TTC549 (cell line): Measurements from ENCODE around the gene GAS2.

ENCODE experiments used
- FAIRE-seq: peaks from 2 replicates; lab custom pipeline; 2012; peaks lifted over from hg19 to GRCh38; lab: Jason Lieb, UNC

The GAS2 gene

DNA sequence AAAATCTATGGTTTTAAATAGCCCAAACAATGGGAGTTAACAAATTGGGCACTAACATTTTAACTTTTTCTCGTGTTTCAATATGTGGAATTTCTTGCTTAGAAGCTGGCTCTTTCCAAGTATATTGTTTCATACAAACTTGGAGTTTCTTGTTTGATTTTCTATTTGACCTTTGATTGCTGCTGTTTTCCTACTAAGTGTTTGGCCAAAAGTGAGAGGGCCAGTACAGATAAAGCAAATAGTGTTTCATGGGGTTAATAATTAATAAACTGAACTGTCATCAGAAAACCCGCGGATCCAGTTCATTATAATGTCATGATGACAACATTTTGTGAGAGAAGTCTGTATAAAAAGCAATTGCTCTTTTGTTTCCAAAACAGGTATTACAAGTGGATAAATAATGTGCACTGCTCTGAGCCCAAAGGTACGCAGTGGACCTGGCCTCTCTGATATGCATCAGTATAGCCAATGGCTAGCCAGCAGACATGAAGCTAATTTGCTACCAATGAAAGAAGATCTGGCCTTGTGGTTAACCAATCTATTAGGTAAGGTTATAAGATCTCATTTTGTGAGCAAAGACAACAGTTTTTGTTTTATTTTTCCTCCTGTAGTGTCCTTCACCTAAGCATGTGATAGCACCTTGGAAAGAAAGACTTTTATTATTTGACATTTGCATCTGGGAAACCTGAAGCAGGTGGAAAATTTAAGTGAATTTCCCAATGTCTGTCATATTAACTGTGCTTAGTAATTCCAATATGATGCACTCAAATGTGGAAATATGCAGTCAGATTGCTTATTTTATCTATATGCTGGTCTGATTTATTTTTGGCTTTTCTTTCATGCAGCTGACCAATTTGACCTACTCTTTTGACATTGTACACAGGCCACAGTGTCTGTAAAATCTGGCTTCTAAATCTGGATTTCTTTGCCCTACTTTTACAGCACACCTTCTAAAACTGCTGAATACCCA lies 8.3 kb downstream of the GAS2 start:
- FAIRE-seq, result no peak

DNA sequence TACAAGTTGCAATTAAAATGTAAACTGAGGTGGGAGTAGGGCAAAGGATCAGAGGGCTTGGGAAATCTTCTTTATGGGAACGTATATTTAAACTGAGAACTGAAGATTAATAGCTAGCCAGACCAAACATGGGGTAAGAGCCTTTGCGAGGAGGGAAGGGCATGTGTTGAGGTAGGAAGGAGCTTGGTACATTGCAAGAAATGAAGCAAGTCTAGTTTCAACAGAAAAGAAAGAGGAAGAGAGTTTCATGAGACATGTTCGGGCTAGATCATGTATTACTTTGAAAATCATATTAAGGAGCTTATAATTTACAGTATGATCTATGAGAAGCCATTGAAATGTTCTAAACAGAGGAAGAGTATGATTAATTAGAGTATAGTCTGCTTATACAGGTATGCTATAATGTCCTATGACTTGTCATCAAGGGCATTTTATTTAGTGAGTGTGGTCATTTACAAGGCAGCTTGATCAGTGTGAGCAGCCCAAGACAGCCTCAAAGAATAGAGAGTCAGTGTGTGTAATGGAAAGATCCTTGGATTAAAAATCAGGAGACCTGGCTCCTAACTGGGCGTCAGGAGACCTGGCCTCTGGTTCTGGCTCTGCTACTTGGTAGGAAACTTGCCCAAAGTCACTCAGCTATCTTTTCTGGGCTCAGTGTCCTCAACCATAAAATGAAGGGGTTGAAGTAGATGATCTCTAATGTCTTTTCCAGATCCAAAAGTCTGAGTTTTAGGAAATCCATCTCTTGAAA lies 10.9 kb downstream of the GAS2 start:
- FAIRE-seq, result no peak

DNA sequence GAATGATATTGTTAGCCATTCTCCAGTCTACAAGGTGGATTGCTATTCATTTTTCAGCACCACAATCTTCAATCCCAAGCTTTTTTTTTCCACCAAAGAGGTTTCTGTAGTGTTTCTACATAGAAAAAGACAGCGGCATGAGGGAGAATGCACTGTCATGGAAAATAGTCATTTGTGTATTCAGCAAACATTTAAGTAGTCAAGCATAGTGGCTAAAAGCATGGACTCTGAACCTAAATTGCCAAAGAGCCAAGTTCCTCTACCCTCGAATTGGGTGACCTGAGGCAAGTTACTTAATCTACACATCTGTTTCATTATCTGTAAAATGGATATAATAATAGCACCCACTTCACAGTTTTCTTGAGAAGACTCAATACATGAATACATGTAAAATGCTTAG lies 14.2 kb downstream of the GAS2 start:
- FAIRE-seq, result no peak

DNA sequence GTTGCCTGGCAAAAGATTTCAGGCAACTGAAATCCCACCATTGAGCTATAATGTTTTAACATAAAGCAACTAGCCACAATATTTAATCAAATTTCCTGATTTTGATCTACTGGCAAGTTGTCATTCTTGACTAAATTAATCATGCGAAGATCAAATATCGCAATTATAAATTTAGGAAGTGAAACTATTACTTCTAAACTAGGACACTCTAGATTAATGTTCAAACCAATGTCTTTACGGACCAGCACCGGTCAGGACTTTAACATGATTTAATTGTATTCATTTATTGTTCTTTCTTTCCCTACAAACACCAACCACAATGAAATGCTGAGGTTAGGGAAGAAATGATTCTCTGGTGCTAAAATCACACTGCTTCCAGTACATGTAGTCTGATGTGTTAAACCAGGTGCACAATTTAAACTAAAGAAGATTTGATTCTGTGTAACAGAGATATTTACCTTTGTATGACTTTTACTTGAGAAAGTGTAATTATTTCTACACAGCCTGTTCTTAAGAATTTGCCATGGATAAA lies 14.9 kb downstream of the GAS2 start:
- FAIRE-seq, result no peak

DNA sequence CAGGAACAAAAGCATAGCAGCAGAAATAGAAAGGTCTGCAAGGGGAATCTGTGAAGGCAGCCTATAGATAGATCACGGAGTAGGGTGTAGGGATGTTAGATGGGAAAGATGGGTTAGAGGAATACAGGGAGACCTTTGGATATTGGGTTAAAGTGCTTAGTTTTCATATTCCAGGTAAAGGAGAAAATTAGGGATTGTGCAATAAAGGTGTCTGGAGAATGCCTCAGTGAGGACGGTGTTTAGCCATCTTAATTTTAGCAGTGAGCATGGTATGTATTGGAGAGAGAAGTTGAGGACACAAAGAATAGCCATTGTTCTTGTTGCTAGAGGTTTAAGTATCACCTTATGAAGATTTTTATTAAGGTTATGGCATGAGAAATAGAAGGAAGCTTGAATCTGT lies 17.7 kb downstream of the GAS2 start:
- no peak for FAIRE-seq

DNA sequence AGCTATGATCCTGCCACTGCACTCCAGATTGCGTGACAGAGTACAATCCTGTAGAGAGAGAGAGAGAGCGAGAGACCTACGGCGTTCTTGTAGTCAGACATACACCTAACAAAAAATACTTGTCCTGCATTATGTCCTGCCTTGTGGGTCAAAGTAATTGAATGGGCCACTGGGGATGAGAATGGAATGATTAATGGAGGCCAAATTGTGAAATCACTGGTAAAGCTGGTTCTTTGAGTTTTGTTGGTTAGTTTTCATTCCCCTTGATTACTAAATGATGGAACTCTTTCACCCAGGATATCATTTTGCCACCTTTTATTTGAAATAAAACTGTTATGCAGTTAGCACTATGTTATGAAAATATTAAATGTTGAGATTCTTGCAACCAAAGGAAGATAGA lies 18.7 kb downstream of the GAS2 start:
- FAIRE-seq, result no peak

DNA sequence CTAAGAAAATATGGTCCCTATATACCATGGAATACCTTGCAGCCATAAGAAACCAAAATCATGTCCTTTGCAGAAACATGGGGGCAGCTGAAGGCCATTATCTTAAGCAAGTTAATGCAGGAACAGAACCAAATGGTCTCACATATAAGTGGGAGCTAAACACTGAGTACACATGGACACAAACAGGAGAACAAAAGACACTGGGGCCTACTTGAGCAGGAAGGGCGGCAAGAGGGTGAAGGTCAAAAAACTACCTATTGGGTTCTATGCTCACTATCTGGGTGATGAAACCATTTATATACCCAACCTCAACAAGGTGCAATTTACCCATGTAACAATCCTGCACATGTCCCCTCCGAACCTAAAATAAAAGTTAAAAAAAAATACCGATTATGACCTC lies 22.5 kb downstream of the GAS2 start:
- FAIRE-seq, result no peak

DNA sequence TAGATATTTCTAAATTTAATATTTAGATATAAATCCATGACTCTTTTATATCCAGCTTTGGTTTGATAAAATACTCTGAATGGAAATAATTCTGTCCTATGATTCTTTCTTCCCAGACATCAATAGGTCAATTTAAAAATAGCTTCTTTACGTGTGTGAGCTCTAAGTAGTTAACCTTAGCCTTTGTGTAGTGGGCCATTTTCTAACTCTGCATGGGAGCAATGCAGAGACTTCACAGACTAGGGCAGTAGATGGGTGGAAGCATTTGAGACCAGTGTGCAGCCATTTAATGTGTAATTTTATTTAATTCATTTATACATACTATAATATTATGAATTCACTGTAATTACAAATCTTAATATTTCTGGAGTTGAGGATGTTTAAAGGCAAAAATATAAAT lies 23.8 kb downstream of the GAS2 start:
- no peak for FAIRE-seq

DNA sequence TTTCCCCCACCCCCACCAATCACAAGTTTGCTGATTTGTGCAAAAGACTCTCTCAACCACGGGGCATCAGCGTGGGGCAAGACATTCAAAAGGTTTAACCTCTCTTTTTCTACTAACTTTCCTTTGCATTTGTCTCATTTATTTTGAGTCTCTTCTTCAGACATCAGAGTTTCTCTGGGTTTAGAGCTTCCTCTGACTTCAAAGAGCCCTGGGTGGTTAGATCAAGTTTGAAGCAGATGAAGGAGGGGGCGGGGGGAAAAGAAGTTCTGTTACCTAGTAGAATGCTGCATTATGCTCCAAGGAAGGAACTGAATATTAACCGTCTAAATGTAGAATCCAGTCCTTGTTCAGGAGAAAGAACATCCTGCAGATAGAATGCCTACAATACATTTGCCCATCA lies 24.5 kb downstream of the GAS2 start:
- no peak for FAIRE-seq

DNA sequence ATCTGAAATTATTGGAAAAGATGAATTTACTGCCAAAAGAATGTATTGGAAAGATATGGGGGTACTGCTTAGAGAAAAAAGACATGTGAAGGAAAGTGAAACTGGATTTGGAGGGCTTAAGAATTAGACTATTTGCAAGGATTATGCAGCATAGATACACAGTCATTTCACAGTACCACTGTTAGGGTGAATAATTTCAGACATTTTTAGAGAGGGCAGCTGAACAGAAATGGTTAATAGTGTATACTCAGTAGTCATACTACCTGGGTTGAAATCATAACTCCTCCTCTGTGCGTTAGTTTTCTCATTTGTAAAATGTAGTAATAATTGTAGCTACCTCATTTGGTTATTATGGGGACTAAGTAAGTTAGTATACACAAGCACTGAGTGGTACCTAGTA lies 33.0 kb downstream of the GAS2 start:
- no peak for FAIRE-seq

DNA sequence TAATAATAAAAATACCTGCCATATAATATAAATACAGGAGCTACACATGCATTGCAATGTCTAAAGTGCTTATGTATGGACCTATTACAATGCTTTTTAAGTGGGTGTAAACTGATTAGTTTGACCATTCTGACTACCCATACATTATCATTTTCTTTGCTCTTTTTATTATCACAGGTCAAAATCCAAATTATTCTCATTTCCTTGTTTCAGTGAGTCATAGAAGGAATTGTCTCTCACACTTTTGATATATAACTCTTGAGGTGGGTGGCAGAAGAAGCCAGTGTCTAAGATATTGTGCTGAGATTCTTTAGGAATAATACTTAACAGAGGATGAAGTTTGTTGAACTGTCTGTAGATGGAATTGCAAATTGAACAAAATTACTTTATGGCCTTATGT lies 35.6 kb downstream of the GAS2 start:
- no peak for FAIRE-seq

DNA sequence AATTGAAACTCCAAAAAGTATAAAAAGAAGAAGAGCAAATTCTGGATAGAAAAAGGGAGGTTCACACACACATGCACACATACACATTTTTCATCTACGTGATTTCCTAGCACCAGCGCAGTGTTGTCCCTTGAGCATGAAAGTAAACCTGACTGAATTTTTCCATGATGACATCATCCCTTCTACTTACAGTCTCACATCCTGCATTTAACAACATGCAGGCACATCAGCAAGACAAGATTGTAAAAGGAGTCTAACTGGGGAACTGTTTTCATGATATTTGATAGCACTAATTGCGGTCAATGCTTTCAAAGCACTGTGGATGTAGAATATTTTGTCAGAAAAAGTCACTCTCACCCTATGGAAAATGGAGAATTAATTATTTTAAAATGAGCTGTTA lies 36.6 kb downstream of the GAS2 start:
- no peak for FAIRE-seq

DNA sequence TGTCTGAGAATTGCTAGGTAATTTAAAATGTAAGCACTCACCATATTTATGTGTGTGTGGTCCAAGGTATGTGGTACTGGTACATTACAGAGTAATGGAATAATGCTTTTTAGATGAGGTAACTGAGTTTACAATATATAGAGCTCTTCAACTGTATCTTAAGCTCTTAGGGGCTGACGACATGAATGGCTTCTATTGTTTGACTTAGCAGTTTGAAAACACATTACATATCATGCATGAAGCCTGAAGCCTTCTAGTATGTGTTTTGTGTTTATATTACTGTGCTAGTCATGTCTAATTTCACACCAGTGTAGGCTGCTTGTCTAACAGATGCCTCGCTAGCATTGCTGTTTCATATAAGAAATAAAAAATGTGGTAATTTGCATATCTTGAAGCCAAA lies 37.2 kb downstream of the GAS2 start:
- FAIRE-seq, result no peak

DNA sequence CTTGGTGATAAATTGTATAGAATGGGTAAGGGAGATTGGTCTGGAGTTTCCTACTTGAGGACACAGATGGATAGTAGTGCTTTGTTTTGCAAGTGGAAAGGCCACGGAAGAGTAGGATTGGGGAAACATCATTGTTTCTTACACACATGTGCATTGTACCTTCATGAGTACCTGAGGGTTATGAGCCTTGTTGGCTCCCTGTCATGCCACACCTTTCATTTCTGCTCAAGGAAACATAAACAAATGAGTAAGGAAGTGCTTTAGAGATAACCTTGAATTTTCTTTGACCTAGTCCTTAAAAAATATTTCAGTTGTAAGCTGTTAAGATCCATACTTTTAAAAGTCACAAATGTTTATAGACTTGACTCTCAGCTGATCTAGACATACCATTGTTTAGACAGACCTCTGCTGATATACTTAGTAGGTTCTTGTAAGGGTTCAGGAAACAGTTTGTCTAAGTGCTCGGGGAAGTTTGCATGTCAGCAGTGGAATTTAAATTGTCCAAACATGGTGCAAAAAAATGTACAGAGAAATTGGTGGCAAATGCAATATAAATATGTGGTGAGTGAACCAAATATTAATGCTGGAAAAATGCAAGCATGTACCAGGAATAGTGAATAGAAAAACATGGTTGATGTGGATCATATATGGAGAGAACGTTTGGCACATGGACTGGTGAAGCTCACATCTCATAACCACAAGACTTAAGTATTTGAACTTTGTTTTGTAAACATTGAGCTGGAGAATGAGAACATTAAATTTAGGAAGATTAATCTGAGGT lies 40.9 kb downstream of the GAS2 start:
- no peak for FAIRE-seq

DNA sequence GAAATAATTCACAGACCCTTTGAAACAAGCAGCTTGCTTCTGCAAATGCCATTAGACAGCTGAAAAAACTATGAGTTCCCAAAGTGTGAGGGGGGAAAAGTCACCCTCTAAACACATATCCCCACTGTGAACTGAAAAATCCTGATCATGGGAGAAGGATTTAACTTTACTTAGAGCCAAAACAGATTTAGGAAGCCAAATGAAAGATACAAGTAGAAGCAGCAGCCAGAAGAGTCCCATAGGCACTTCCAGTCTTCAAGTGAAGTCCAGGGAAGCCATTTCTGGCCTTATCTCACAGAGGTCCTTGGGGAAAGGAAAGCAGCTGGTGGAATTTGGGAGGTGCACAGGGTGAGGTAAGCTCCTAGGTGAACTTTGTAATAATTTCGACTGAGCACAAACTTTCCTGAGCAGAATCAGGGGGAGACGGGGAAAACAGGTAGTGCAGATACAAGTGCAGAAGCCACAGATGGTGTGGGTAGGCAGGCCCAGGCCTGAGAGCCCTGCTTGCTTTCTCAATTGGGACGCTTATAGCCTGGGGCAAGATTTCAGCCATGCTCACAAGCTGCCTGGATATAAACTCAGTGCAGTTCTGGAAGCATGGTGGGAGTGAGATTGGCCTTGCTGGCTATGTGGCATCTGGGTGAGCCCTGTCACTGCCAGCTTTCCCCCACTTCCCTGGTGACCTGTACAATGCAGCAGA lies 44.8 kb downstream of the GAS2 start:
- no peak for FAIRE-seq

DNA sequence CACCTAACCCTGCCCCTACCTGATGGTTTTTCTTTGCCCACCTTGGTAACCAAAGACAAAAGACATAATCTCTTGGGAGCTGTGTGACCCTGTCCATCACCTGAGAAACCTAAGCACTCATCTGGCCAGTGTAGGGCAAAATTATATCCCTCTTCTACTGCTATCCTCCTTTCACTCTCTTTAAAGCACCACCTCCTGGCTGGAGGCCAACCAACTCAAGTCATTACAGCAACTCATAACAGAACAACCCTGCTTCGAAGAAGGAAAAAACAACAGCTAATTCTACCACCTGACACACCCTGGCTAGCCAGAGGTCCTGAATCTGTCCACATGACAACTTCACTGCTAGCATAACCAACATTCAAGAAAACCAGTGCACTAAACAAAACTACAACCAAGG lies 45.5 kb downstream of the GAS2 start:
- FAIRE-seq, result no peak

DNA sequence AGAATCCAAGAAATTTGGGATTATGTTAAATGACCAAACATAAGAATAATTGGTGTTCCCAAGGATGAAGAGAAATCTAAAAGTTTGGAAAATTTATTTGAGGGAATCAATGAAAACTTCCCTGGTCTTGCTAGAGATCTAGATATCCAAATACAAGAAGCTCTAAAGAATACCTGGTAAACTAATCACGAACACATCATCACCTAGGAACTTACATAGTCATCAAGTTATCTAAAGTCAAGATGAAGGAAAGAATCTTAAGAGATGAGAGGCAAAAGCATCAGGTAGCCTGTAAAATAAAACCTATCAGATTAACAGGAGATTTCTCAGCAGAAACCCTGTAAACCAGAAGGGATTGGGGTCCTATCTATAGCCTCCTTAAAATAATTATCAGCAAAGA lies 46.9 kb downstream of the GAS2 start:
- FAIRE-seq, result no peak

DNA sequence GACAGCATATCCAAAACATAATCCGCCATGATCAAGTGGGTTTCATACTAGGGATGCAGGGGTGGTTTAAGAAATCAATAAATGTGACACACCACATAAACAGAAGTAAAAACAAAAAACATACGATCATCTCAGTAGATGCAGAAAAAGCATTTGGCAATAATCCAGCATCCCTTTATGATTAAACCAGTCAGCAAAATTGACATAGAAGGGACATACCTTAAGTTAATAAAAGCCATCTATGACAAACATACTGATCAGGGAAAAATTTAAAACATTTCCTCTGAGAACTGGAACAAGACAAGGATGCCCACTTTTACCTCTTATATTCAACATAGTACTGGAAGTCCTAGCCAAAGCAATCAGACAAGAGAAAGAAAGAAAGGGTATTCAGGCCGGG lies 49.6 kb downstream of the GAS2 start:
- no peak for FAIRE-seq

DNA sequence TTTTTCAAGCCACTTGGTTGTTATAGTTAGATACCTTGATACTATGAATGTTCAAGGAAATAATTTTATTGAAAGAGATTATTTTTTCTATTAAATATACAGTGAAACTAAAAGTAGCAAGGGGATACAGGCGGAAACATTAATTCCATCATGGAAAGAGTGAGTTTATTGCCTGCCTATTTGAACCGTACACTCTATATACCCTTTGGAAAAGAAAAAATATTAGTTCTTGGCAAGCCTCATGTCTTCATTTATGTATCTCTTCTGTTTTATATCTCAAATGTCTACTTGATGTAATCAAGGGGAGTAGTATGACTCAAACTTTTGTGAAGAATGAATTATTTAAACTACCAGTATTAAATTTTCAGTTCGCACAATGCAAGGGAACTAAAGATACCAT lies 54.0 kb downstream of the GAS2 start:
- no peak for FAIRE-seq

DNA sequence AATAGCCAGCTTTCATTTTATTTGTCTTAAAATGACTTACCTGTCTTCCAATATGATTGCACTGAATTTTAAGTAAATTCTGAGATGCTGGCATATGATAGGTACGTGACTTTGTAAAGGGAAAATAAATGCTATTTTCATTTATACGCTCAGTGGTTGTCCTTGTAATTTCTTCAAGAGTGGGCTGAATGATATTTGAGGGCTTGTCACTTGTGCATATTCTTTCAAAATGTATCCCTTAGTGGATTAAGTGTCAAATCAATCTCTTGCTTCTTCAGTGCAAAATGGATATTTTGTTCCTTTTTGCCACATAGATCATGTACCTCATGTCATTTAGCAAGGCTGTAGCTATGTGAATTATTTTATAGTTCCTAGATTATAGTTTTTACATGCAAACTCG lies 56.9 kb downstream of the GAS2 start:
- FAIRE-seq, result no peak

DNA sequence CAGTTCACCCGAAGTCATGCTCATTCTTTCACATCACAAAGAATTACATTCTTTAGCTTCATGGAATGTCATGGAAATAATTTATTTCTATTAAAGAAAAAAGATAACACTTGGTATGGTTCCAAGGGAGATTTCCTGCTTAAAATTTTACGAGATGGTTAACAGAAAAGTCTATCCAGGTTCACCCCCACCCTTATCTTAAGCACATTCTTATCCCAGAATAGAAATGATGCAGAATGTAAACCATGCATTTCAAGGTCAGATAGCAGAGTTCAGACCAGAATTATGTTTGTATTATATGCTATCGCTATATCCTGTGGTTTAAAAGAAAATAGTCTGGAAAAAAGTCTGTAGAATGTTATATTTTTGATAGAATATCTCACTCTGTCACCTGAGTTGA lies 58.7 kb downstream of the GAS2 start:
- FAIRE-seq, result no peak
